Measurements from ENCODE around the gene PFN3. TPM values are rescaled to one million over a fixed set of nuclear protein-coding genes. Genes with fewer than 3 reads are reported as not detected.

Gene PFN3
- total and polyA plus RNA-seq, 2 of the 13 experiments (the other 11 are each of a cell fraction or from before 2014, with no cell fraction given), result not detected

GRCh38 chr5:177447611-177448243, 47.3 kb upstream of the PFN3 start (continued):
- TF ChIP-seq SMC3 (IDR thresholded peaks at IDR 0.05; ENCODE audit: low read length) (no peak), AHR (CRISPR knock-in tag; IDR thresholded peaks at IDR 0.05) (0 out of 2 replicates have a peak, but pooled peaks have one; percentile 41), TFE3 (CRISPR knock-in tag; IDR thresholded peaks at IDR 0.05) (peak; percentile 81), ZNF354B (CRISPR knock-in tag; IDR thresholded peaks at IDR 0.05) (no peak), ZNF512 (CRISPR knock-in tag; IDR thresholded peaks at IDR 0.05) (no peak), ZNF33B (CRISPR knock-in tag; IDR thresholded peaks at IDR 0.05) (no peak), ZNF367 (CRISPR knock-in tag; IDR thresholded peaks at IDR 0.05; ENCODE audit: borderline replicate concordance) (no peak), LCORL (IDR thresholded peaks at IDR 0.05) (no peak), LCORL (CRISPR knock-in tag; IDR thresholded peaks at IDR 0.05) (peak; percentile 61), IKZF1 (IDR thresholded peaks at IDR 0.05) (no peak), MAFK (conservative IDR thresholded peaks at IDR 0.05 in 1 of 2, IDR thresholded peaks at IDR 0.05 in 1 of 2; ENCODE audit: low read length in 2 of 2) (peak; percentile 53 to 70; a peak in 2 of 4 replicates), GZF1 (CRISPR knock-in tag; IDR thresholded peaks at IDR 0.05) (no peak), ZNF274 (CRISPR knock-in tag; IDR thresholded peaks at IDR 0.05) (0 out of 2 replicates have a peak, but pooled peaks have one; percentile 36), ZBTB2 (CRISPR knock-in tag; IDR thresholded peaks at IDR 0.05; ENCODE audit: low read depth) (0 out of 2 replicates have a peak, but pooled peaks have one; percentile 40), ZBTB7A (CRISPR knock-in tag; IDR thresholded peaks at IDR 0.05) (no peak), DDIT3 (CRISPR knock-in tag; IDR thresholded peaks at IDR 0.05) (no peak), KLF9 (CRISPR knock-in tag; IDR thresholded peaks at IDR 0.05; ENCODE audit: low read depth) (no peak), HNF1A (IDR thresholded peaks at IDR 0.05; ENCODE audit: low read depth) (no peak), HNF1A (CRISPR knock-in tag; IDR thresholded peaks at IDR 0.05; ENCODE audit: borderline replicate concordance) (peak; percentile 75; the same call in 1 of the 2 replicates), ZNF619 (CRISPR knock-in tag; IDR thresholded peaks at IDR 0.05) (no peak), ZNF839 (CRISPR knock-in tag; IDR thresholded peaks at IDR 0.05; ENCODE audit: borderline replicate concordance) (no peak)

Data from HepG2 (cell line).